ENCODE data around the gene SLC16A10. TPM values are rescaled to one million over a fixed set of nuclear protein-coding genes. Genes with fewer than 3 reads are reported as not detected.

The SLC16A10 gene
- polyA plus RNA-seq, 1 experiment, result not detected

- Histone ChIP-seq H3K36me3 (ENCODE audit: control insufficient read depth, insufficient read depth, low read length) (no peaks in the 10 kb centered on the region), H3K4me3 (ENCODE audit: low read depth, low read length) (no peak overlapping the region), H3K27me3 (ENCODE audit: control insufficient read depth, insufficient read depth, low read length) (no peaks in the 10 kb centered on the region; the same call in 1 of the 2 replicates)
- ChIA-PET CTCF (no interaction called here), POLR2A (no interaction called here)
- no peak for DNase-seq (ENCODE audit: low read depth)
- no peak for TF ChIP-seq CTCF (IDR thresholded peaks at IDR 0.05; ENCODE audit: insufficient read depth, low read depth, low read length)
These were observed 72.3 kb downstream of the SLC16A10 start for GRCh38 chr6:111159633-111160032.

- Histone ChIP-seq H3K4me3 (ENCODE audit: low read depth, low read length) (no peak overlapping the region), H3K36me3 (ENCODE audit: control insufficient read depth, insufficient read depth, low read length) (no peaks in the 10 kb centered on the region), H3K27me3 (ENCODE audit: control insufficient read depth, insufficient read depth, low read length) (no peaks in the 10 kb centered on the region; the same call in 1 of the 2 replicates)
- ChIA-PET CTCF (no interaction called here), POLR2A (no interaction called here)
- DNase-seq (ENCODE audit: low read depth), result no peak
- no peak for TF ChIP-seq CTCF (IDR thresholded peaks at IDR 0.05; ENCODE audit: insufficient read depth, low read depth, low read length)
These were observed 74.3 kb downstream of the SLC16A10 start for GRCh38 chr6:111161650-111162049.

GRCh38 chr6:111162504-111162903, 75.2 kb downstream of the SLC16A10 start:
- POLR2A ChIA-PET, result no interaction called here
- no peak for DNase-seq (ENCODE audit: low read depth)
- no peak for TF ChIP-seq CTCF (IDR thresholded peaks at IDR 0.05; ENCODE audit: insufficient read depth, low read depth, low read length)
- CTCF ChIA-PET, result interaction anchor here (0.7 kb wide), 1 partner anchor 26 kb away, joined by 3 read pairs; no protein-coding TSS in a partner anchor
- H3K4me3 ChIP-seq (ENCODE audit: low read depth, low read length), result no peak overlapping the region
- H3K27me3 ChIP-seq (ENCODE audit: control insufficient read depth, insufficient read depth, low read length), result peaks cover 2% of the 10 kb centered on the region
- H3K36me3 ChIP-seq (ENCODE audit: control insufficient read depth, insufficient read depth, low read length), result no peaks in the 10 kb centered on the region

- Histone ChIP-seq H3K27me3 (ENCODE audit: control insufficient read depth, insufficient read depth, low read length) (peaks cover 7% of the 10 kb centered on the region; the same call in 1 of the 2 replicates), H3K4me3 (ENCODE audit: low read depth, low read length) (no peak overlapping the region), H3K36me3 (ENCODE audit: control insufficient read depth, insufficient read depth, low read length) (no peaks in the 10 kb centered on the region)
- CTCF ChIA-PET, result no interaction called here
- POLR2A ChIA-PET, result no interaction called here
- TF ChIP-seq CTCF (IDR thresholded peaks at IDR 0.05; ENCODE audit: insufficient read depth, low read depth, low read length), result no peak
- no peak for DNase-seq (ENCODE audit: low read depth)
These were observed 84.5 kb downstream of the SLC16A10 start for GRCh38 chr6:111171577-111172400.

GRCh38 chr6:111172563-111172962, 85.3 kb downstream of the SLC16A10 start:
- ChIA-PET POLR2A (no interaction called here), CTCF (no interaction called here)
- Histone ChIP-seq H3K4me3 (ENCODE audit: low read depth, low read length) (no peak overlapping the region), H3K36me3 (ENCODE audit: control insufficient read depth, insufficient read depth, low read length) (no peaks in the 10 kb centered on the region), H3K27me3 (ENCODE audit: control insufficient read depth, insufficient read depth, low read length) (peaks cover 8% of the 10 kb centered on the region; the same call in 1 of the 2 replicates)
- TF ChIP-seq CTCF (IDR thresholded peaks at IDR 0.05; ENCODE audit: insufficient read depth, low read depth, low read length), result no peak
- no peak for DNase-seq (ENCODE audit: low read depth)

Measured in BJ (cell line).